Stimulated activated CD8-positive, alpha-beta memory T cell treated with anti-CD3 and anti-CD28 coated beads, Interleukin-7, amount 100 ng/mL, for 24 hours (primary cell): ENCODE data around the gene PUS7L.
"Not testable (repeated sequence)": the region's sequence is repeated elsewhere in the genome, so short reads cannot be mapped to it uniquely, and the experiment has no call there.

ENCODE experiments used
- DNase-seq: peaks from one replicate; pipeline ENCODE4 v3.0.0-alpha.2; 2020; ENCODE audit warnings: low read depth

PUS7L gene

DNA sequence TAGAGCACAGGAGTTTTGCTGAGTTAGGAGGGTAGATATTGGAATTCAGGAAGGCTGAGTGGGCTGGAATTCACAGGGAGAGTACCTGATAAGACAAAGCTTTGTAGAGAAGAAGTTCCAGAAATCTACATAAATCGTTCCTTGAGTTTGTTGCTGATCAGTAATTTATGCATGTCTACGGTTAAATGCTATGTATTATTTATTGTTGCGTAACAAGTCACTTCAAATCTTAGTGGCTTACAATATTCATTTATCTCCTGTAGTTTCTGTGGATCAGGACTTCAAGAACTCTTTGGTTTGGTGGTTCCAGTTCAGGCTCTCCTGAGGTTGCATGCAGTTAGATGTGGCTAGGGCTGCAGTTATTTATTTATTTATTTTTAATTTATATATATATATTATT lies 7.8 kb downstream of the PUS7L start:
- no peak for DNase-seq

DNA sequence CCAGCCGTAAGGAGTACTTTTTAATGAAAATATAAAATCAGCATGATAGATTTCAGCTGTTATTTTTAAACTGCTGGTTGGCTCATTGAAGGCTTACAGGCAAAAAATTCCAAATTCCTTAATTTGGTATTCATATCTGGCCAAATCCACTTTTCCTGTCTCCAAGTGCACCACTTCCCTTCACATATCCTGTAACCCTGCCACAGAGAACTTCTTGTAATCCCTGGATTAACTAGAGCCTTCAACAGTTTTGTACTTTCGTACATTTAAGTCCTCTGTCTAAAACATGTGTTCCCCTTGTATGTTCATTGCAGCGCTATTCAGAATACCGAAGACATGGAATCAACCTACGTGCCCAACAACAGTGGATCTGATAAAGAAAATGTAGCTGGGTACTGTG lies 9.6 kb downstream of the PUS7L start:
- no peak for DNase-seq

DNA sequence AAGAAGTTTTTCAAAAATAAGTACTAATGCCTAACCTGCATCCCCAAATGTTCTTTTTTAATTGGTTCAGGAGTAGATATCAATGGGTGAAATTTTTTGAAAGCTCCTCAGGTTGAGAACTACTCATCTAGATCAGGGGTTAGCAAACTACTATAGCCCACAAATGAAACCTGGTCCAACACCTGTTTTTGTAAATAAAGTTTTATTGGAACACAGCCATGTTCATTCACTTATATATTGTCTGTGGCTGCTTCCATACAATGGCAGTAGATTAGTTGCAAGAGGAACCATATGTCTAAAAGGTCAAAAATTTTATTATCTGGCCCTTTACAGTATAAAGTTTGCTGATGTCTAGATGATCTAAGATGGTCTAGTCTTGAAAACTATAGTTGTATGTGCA lies 13.8 kb downstream of the PUS7L start:
- DNase-seq = no peak

DNA sequence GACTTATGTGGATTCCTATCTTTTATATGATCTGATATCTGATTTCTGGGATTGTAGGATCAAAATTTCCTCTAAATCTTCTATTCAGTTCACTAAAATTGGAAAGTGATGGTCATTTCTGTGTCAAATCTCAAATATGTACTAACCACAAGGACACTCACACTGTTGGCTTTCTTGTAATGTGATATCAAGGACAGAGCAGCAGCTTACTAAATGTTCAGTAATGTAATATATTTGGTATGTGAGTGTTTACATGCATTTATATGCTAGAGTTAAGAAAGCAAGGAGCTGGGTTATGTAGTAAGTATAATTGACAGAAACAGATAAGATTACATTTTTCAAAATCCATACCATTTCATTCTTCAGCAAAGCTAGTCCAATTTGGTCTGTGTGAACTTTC lies 16.5 kb downstream of the PUS7L start:
- no peak for DNase-seq

DNA sequence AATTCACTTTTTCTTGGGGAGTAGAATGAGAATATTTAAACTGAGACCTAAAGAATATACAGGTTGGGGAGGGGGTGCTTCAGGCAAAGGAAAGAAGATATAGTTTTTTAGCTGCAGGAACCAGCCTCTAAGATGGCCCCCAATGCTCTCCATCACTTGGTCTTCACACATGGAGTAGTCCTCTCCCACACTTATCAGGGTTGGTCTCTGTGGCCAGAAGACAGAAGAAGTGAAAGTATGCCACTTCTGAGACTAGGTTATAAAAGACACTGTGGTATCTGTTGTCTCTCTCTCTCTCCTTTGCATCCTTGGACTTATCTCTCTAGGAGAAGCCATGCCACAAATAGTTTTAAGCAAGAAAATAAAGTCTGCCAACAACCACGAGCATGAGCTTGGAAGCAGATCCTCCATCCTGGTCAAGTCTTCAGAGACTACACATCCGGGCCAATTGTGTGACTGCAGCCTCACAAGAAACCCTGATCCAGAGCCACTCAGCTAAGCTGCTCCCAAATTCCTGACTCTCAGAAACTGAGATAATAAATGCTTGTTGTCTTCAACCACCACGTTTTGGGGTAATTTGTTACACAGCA lies 18.0 kb downstream of the PUS7L start:
- no peak for DNase-seq

DNA sequence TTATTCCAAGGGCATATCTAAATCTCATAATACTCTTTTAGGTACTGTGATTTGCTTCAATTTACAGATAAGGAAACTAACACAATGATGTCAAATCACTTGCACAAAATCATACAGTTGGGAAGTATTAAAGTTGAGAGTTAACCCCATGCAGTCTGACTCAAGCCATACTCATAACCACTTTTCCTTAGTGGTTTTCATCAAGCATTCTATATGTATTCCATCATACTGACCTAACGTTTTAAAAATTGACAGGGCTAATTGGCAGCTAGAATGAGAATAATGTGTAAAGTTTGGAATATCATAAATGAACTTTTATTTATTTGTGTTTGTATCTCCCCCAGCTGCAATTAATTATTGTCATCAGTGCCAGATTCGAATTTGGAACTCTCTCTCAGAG lies 20.9 kb downstream of the PUS7L start:
- no peak for DNase-seq

DNA sequence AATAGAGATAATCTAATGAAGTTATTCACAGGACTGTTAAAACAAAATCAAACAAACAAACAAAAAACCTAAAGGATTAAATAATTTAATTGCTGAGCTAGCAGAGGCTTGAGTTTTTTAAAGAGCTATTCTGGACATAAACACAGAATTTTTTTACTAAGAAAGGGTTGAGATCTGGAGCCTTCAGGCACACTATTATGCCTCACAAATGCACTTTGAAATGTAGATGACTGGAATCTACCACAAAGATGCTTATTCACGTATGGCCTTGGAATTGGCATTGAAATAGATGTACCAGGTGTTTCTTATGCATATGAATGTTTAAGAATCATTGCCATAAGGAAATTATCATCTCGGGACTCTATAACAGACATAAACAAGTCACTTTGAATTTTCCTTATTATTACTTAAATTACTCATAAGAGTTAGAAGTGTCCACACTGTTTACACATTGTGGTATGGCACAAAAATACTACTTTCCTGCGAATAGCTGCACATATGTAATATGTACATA lies 21.6 kb downstream of the PUS7L start:
- no peak for DNase-seq

DNA sequence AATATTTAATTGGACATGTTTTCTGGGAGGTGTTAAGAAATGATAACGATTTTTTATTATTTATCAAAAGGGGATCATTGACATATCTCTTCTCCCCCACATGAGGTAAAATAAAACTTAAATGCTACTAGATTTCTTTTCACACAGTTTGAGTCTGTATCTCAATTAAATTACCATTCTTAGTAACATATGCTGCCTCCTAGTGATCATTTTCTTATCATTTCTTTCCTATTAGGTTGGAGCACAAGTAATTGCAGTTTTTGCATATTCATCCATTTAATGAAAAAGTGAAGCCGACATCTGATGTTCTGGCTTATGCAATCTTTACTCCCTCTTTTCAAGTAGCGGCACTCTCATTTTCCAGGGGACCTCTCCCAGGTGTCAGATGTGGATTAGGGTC lies 24.9 kb downstream of the PUS7L start:
- DNase-seq = no peak

DNA sequence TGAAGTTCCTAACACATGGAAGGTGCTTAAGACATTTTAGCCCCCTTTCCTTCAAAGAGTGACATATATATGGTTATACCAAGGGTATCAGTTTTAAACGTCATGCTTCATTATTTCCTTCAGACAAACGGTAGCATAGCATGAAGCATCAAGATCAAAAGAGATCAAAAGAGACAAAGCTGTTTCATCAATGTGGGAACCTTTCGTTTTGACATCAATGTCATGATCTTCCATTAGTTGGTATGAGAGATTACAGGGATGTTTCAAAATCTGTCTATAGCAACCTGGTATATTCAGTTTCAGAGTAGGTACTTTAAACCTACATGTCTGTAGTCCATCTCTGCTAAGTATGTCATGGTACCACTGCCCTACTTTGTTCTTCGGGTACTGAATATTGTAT lies 28.3 kb downstream of the PUS7L start:
- no peak for DNase-seq

DNA sequence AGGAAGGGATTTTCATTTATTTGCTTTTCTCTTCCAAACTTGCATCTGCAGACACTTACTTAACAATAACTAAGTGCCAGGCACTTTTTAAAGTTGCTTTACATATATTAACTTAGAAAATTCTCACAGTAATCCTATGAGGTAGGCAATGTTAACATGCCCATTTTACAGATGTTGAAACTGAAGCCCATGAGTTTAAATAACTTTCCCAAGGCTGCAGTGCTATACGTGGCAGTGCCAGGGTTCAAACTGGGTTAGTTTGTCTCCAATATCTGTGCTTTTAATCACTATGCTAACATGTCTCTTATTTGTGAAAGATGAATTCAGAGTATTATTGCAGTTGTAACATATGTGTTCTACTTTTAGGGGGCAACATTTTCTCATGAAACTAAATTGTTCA lies 29.9 kb downstream of the PUS7L start:
- no peak for DNase-seq

DNA sequence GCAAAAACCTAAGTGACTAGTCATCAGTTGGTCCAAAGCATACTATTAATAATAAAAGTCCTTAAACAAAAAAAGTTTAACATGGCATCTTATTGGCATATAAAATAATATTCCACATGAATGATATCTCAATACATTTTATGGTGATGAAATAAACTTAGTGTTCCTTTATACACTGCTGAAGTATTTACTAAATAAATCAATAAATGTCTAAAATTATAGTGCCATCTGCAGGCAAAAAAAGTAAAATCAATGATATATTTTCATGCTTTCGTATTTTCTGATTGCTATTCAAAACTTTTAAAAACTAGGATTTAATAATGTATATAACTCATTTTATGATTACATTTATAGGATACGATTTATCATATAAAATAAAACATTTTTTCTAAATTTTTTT lies 30.5 kb downstream of the PUS7L start:
- no peak for DNase-seq

DNA sequence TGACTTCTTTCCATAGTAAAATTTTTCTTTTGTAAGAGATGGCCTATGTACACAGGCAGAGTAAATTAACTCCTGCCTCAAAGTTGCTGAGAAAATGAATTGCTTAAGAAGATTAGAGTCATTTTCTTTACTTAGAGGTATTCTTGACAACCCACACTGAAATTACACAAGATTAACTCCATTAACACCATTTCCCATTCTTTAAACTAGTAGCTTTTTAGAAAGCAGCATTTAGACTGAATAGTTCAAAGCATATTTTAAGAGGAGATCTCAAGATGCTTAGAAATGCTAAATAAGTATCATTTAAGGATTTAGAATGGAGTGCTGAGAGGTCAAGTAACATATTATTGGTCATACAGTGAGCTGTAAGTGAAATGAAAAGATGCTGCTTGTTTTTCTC lies 35.5 kb downstream of the PUS7L start:
- DNase-seq = no peak

DNA sequence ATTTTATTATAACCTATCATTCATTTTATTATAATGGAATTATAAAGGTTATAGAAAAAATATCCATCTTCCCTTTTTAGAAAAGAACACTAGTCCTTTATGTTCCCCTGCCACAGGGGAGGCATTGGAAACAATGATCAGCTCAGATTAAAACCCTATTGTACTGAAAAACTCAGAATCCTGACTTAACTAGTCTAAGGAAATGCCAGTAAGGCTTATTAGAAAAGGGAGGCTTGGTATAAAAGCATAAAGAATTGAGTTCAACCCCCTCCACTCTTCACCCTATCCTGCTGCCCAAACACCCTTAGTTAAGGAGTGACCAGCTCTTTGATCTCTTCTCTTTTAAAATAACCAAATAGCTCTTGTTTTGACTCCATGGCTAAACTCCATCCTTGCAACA lies 36.0 kb downstream of the PUS7L start:
- no peak for DNase-seq

DNA sequence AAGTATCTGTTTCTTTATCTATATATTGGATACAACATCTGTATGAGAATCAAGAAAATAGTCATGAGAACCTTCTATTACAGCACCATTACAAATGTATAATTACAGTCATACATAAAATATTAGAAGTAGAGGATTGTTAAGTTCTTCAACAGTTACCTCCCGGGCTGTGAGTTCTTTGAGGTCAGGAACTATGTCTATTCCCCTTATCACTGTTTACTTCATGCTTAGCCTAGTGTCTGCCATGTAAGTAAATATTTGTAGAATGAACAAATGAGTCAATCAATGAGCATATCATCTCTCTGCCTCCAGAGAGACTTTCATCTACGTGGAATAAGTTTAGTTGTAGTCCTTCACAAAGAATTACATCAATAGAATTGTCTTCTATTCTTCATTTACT lies 47.2 kb downstream of the PUS7L start:
- no peak for DNase-seq

DNA sequence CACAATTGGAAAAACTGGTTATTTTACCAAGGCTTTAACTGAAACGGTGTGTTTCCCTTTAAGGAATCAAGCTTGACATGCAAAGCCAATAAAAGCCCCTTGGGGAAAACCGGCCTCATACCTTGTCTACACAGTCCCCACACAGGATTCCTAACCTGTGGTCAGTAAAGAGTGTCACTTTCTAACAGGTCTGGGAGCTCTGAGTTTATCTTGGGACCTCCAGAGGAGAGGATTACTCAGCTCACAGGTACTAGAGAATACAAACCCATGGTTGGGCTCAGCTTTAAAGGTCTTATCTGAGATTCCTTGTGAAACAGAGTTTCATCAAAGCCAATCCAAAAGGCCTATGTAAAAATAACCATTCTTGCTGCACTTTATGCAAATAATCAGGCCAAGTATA lies 54.8 kb downstream of the PUS7L start:
- DNase-seq = not testable (repeated sequence)

DNA sequence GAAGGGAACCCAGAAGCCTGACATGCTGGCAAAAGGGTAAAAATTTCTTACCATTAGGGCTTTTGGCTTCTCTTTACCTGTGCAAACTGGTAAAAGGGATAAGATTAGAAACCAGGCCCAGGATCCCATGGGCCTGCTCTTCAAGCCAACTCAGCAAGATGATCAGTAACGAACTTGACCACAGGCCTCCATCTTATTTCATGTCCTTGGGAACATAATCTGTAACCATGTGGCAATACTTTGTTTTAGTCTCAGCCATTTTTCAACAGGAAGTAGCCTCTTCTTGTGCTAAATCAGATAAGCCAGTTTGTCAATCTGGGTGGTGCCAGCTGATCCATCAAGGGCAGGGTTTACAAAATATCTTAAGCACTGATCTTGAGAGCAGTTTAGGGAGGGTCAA lies 57.4 kb downstream of the PUS7L start:
- DNase-seq = not testable (repeated sequence)

DNA sequence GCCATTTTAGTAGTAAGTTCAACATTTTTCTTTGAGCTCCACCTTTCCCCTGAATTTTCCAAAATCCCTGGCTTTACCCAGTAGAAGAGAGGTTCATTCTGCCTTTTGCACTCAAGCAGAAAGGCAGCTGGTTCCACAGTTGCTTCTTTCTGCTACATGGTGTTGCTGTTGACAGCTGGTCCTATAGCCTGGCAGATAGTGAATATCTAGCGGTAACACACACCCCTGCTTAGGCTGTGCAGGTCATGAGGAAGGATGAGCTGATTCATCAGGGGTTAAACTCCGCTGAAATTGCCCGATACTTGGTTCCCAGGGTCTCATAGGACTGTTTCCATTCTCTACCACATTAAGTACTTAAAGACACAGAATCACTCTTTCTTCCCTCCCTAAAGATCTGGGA lies 62.4 kb downstream of the PUS7L start:
- DNase-seq = no peak

DNA sequence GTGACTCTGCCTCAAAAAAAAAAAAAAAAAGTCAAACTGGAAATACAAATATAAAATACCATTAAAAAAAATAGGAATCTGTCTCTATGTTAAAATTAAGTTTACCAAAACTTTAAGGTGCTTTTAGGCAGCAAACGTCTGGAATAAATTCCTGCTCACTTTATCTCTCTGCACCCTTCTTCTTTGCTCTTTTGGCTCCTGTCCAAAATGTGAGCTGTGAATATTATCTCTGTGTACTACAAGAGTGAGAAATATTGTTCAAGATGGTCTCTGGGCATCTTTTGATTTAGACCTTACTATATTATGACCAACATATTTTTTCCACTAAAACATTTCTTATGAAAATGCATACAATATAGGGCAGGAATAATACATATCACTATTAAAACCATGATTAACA lies 63.7 kb downstream of the PUS7L start:
- DNase-seq = no peak

DNA sequence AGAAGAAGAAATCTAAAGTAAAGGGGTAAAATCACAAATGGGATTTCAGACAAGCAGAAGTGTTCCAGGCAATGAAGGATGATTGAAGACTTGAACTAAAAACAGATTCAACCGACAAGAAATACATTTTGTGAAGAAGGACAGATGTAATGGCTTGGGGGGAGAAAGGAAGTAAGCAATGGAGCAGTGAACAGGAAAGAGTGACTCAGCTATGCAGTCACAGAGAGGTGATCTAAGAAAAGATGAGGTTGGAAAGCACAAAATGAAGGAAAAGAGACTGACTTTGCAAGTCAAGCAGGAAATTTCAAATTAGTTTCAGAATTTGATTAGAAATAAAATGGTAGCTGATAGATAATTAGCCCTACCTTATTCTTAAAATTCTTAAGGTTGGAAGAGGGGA lies 66.5 kb downstream of the PUS7L start:
- no peak for DNase-seq

DNA sequence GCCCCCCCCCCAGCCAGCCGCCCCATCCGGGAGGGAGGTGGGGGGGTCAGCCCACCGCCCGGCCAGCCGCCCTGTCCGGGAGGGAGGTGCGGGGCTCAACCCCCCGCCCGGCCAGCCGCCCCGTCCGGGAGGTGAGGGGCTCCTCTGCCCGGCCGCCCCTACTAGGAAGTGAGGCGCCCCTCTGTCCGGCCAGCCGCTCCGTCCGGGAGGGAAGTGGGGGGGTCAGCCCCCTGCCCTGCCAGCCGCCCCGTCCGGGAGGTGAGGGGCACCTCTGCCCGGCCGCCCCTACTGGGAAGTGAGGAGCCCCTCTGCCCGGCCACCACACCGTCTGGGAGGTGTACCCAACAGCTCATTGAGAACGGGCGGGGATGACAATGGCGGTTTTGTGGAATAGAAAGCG lies 73.1 kb downstream of the PUS7L start:
- not testable (repeated sequence) for DNase-seq

DNA sequence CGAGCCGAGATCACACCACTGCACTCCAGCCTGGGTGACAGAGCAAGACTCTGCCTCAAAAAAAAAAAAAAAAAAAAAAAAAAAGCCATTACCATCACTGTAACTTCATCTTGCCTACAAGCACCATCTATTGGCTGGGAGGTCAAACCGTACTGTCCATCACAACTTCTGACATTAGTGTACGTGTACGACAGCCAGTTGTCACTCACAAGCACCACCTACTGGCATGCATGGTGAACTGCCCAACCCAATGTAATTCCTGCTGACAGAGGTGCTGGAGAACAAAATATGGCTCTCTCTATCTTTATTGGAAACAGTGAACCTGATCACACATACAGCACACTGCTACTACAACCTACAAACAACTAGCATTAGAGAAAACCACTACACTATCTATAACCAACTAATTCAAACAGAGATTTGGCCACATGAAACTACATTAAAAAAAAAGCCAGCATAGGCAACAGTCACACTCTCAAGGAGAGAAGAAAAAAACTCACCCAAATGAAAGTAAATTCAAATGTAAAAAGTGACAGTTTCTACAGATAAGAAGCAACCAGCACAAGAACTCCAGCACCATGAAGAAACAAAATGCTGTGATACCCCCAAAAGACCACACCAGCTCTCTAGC lies 82.3 kb downstream of the PUS7L start:
- no peak for DNase-seq

DNA sequence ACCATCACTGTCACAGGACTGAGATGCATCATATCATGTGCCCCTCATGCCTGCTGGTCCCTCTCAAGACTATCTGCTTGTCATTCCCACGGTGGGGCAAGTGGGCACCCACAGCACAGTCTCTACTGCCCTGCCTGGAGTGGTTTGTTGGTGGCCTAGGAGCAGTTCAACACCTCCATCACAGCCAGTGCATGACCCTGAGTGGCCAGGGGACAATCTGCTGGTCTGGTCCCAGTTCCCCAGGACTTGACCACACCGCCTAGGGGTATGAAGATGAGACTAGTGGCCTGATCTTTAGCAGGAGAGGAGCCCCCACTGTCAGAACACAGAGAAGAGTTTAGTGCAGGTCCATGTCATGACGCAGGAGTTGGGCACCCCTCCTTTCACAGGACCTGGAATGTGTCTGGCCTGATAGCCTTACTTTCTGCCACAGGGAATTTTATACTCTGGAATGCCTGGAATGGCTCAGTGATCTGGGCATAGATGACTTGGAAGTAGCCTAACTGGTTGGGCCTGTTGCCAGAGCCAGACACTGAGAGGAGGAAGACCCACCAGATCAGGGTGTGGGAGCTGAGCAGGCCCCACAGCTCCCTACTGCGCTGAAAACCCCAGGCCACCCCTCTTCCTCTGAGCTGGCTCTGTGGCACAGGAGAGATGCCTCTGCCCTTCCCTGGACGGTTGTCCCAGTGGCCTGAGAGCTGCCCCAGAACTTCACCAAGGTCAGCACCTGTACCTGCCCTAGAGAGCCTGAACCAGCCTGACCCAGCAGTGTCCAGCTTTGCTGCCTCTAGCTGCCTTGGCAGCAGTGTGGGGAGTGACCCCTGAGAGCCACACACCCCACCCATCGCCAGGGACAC lies 83.3 kb downstream of the PUS7L start:
- no peak for DNase-seq

DNA sequence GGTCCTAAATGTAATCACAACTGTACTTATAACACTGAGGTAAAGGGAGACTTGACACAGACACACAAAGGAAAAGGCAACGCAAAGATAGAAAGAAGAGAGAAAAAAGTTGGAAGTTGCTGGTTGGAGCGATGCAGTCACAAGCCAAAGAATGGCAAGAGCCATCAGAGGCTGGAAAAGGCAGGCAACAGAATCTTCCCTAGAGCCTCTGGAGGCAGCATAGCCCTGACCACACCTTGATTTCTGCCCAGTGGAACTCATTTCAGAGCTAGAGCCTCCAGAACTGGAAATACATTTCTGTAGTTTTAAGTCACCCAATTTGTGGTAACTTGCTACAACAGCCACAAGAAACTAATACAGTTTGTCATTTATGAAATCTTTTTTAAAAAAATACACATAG lies 89.2 kb downstream of the PUS7L start:
- DNase-seq = no peak
